HG02678 (cell line): ENCODE data around the gene ARHGAP6.

Experiments used
- ATAC-seq: cut with Tn5 transposase; IDR thresholded peaks from one replicate; pipeline ENCODE4 v1.9.1; 2021; ENCODE audit warnings: mild to moderate bottlenecking, moderate library complexity; ENCODE audit not compliant: unreplicated experiment

ARHGAP6 gene

DNA sequence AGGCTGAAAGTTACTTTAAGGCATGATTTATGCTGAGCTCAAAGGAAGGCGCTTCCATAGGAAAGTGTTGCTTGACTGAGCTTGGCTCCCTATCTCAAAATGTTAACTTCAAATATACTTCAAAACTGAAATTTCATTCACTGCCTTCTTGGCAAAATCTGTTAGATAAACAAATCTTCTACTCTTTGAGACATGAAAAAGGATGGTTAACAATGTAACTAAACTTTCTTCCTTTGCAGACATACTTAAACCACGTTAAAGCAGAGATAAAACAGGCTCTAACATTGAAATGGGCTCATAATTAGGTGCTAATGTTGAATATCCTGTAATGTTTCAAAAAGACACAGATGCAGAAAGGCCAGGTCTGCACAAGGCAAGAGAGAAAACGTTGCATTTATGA, 262.1 kb downstream of the ARHGAP6 start:
- ATAC-seq: no peak

DNA sequence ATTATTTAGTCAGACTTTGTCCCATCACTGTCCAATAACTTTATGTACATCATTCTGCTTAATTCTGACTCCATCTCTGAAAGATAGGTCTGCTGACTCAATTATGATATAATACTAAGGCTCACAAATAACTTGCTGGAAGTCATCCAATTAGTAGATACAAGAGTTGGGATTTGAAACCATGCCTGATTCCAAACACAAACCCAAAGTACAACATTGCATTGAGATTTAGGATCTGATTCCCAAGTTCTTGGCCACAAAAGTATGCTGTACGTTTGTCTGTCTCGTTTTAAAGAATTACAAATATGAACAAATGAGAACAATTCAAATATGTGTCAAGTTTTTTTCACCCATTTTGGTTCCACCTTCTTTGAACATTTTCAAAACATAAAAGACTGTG, 263.8 kb downstream of the ARHGAP6 start:
- ATAC-seq: no peak

- ATAC-seq: no peak
These were observed 266.1 kb downstream of the ARHGAP6 start for GRCh38 chrX:11399489-11400094.

- ATAC-seq: no peak
These were observed 266.9 kb downstream of the ARHGAP6 start for GRCh38 chrX:11398785-11399184.

GRCh38 chrX:11398139-11398538, 267.6 kb downstream of the ARHGAP6 start:
- ATAC-seq: no peak

DNA sequence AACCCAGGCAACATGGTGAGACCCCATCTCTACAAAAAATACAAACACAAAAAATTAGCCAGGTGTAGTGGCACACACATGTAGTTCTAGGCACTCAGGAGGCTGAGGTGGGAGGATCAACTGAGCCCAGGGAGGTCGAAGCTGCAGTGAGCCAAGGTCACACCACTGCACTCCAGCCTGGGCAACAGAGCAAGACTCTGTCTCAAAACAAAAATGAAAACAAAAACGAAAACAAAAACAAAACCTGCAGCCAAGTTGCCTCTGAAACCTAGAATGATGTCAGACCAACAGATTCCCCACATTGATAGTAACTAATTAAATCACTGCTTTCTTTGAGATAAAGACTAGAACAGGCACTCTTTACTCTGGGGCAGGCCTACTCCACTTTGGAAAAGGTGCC, 268.0 kb downstream of the ARHGAP6 start:
- peak; percentile 60 for ATAC-seq

DNA sequence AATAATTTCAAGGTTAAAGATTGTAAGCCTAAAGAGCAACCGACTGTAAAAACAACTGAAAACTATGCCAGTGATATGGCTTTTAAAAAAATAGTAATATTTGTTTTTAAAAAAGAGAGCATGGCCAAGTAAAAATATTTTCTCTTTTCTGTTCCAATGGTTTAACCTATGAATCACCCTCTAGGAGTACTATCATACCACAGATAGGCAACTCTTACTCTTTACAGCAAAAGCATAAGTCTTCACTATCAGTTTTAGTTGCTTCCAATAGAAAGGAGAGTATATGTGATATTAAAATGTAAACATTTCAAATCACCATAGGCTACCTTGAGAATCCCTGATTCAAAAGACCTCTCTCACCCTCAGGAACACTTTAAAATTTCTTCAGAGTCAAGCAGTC, 269.9 kb downstream of the ARHGAP6 start:
- no peak for ATAC-seq

DNA sequence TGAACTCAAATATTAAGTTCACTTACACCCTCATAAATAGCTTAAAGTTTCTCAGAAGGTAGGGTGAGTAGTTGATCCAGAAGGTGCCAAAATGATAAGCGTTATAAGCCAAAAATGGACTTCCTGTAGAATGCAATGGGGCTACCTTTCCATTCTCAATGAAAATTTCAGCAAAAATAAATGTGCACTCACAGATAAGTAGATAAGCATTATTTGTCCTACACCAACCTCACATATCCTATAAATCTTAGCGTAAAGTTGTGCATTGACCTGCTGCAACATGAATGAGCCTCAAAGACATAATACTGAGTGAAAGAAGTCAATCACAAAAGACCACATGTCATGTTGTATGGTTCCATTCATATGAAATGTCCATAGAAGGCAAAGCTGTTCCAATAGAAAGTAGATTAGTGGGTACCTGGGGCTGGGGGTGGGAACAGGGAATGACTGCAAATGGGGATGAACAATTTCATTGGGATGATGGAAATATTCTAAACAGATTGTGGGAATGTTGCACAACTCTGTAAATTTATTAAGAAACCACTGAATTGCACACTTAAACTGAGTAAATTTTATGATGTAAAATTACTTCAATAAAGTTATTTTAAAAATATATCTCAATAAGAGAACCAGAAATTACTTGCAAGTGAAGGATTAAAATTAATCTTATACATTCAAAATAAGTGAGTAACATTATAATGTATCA, 271.6 kb downstream of the ARHGAP6 start:
- ATAC-seq: no peak

DNA sequence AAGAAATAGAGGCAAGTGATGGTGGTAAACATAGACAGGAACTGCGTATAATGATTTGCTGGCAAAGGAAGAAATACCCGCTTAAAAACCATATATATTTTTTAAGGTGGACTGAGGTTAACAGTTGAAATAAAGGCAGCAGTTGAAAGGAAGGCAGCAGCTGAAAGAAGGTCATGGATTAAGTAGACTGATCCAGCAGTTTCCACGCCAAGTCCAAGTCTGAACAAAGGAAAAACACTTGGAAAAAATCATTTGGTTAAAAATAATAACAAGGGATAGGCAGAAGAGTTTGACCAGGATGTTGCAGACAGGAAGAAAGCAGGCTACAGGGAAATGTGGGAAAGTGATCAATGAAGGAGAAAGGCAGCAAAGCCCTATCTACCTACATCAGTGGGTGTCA, 278.9 kb downstream of the ARHGAP6 start:
- ATAC-seq: no peak

DNA sequence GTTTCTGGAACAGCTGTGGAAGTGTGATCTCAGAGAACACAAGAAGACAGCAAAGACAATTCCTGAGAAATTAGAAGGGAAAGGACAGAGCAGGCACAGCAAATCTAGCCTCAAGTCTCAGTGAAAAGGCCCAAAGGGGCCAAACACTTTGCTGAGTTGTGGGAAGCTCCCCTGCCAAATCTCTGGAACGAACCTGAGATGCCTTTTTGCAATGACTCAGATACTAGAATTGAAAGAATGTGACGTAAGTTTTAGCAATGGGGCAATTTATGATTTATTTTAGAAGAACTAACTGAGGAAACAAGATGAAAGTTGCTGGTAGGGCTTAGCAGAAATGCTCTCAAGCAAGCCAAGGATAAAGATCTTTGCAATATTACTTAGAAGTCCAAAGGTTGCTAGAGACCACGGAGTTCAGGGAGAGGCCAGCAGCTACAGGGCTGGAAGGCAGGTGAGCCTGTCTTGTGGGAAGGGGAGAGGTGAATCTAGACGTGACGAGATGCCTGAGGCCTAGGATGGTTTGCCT, 279.7 kb downstream of the ARHGAP6 start:
- ATAC-seq: no peak

DNA sequence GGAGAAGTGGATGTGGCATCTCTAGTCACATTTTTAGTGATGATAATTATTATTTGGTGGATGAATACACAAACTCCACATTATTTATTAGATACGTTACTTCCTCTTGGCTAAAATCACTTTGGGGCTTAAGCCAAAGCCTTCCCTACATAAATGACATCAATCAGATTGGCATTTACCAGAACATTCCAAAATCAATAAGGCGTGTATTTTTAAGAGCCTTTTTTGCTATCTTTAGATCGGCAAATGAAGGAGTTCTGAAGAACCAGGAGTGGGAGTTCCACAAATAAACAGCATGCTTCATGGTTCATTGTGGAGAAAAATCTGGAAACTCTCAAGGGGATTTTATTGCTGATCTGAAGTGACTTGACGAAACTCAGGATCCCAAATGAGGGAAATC, 282.8 kb downstream of the ARHGAP6 start:
- ATAC-seq: no peak

GRCh38 chrX:11381464-11381863, 284.3 kb downstream of the ARHGAP6 start:
- ATAC-seq: peak; percentile 74

GRCh38 chrX:11380187-11380844, 285.4 kb downstream of the ARHGAP6 start:
- ATAC-seq: no peak

DNA sequence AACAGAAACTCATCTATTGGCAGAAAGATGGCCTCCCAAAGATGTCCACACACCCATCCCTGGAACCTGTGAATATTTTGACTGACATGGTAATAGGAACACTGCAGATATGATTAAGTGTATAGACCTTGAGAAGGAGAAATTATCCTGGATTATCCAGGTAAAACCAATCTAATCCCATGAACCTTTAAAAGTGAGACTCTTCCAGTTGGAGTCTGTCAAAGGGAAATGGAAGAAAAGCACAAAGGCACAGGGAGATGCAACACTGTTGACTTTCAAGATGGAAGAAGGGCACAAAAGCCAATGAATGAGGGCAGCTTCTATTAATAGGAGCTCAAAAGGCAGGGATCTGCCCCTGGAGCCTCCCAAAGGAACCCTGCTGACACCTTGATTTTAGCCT, 289.6 kb downstream of the ARHGAP6 start:
- ATAC-seq: no peak

DNA sequence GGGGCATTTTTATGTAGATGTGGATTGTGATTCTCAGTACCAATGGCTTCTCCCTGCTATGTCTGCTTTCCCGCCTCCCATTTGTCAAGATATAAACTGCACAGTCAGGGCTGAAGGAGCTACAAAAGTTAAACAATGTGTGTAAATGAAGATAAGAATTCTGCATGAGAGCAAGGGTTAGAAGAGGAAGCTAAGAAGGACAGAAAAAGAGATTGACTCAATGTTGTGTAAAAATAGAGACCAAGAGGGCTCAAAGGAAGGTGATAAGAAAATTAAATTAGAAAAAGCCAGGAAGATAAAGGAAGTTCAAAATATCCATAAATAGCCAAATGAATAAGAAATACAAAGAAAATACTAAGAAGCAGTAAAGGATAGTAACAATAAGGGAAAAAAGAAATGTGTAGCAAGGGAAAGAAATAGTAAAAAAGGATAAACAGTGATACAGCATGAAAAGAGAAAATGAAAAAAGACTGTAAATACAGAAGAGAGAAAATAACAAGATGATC, 290.1 kb downstream of the ARHGAP6 start:
- ATAC-seq: no peak

GRCh38 chrX:11374570-11374969, 291.1 kb downstream of the ARHGAP6 start:
- no peak for ATAC-seq

DNA sequence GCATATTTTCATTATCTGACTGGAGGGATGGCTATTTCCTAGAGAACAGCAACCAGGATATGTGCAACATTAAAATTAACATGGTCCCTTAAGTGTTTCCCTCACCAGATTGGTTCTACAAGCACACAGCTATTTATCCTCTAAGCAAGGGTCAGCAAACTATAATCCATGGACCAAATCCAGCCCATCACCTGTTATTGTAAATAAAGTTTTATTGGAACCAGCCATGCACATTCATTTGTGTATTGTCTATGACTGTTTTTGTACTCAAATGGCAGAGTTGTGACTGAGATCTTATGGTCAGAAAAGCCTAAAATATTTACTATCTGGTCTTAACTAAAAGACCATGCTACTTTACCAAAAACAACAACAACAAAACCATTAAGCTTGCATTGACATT, 294.6 kb downstream of the ARHGAP6 start:
- ATAC-seq: no peak

DNA sequence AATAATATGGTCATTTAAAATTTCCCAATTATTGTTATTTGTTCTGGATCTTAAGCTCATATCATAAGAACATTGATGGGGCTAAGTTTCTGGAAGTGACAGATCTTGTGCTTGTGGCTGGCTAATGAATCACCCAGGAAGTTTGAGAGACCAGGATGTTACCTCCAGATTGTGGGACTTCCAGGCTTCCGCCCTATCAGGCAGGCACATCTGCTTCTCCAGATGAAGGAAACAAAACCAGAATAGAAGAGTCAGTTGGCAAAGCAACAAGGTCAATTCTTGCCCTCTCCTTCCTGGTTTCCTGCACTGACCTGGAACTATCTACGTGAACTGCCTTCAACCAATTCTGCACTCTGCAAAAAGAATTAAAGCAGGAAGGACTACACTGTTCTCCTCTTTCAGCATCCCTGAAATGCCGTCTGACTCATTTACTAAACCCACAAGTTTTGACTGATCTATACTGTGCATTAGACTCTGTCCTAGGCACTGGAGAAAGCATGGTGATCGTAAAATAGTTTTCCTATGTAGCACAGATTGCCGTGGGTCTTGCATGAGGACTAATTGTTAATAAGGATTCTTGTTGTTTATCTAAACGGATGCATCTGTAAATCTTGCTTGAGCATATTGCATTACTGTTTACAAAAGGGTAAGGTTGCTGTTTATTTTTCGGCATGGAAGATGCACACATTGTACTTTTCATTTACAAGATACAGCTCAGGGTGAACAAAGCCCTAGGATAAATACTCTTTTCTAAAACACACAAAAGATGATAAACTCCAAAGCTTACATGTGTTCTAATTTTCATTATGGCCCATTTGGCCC, 297.9 kb downstream of the ARHGAP6 start:
- ATAC-seq: no peak

DNA sequence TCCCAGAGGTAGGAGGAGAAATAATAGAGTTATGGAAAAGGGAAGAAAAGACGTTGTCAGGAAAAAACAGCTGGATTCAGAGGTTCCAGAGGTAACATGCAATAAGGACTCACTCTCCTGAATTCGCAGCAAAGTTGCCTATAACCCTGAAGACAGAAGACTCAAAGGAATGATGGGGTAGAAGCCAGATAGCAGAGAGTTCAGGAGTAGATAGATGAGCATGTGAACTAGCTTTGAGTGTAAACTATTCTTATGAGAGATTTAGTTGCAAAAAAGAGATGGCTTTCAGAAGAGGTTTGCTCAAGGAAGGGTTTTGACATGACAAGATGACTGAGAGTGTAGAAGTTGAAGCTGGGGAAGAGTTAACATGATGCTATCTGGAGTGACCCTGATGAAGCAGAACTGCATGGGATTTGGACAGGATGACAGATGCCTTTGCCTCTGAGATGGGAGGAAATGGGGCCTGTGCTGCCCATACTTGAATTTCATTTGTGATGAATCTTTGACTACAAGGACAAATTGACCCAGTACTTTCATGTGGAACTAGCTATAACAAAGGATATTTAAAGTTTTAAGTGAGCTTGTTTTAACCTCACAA, 298.6 kb downstream of the ARHGAP6 start:
- no peak for ATAC-seq

- no peak for ATAC-seq
These were observed 300.3 kb downstream of the ARHGAP6 start for GRCh38 chrX:11365426-11365825.

- ATAC-seq: no peak
These were observed 300.9 kb downstream of the ARHGAP6 start for GRCh38 chrX:11364835-11365234.
